ENCODE results near the gene TAF4B.
"Not testable (repeated sequence)": the region's sequence is repeated elsewhere in the genome, so short reads cannot be mapped to it uniquely, and the experiment has no call there.

The TAF4B gene

GRCh38 chr18:26233208-26233607 lies 7.0 kb downstream of the TAF4B start:
- Histone ChIP-seq H3K36me3 (ENCODE audit: low read length) (peaks cover 27% of the 10 kb centered on the region), H4K20me1 (ENCODE audit: low read depth, low read length) (peaks cover 23% of the 10 kb centered on the region), H3K9me2 (replicated peaks; ENCODE audit: insufficient read depth, low read length) (no peaks in the 10 kb centered on the region), H3K27ac (ENCODE audit: low read depth, low read length) (no peak overlapping the region), H3F3A (ENCODE audit: insufficient read depth) (peaks cover 8% of the 10 kb centered on the region; the same call in 1 of the 2 replicates), H3K4me3 (ENCODE audit: insufficient read depth, low read length, poor library complexity, severe bottlenecking) (no peak overlapping the region), H3K9ac (ENCODE audit: low read length) (no peak overlapping the region), H3K79me2 (ENCODE audit: insufficient read depth, low read length) (peaks cover 100% of the 10 kb centered on the region), H3K4me2 (ENCODE audit: low read depth, low read length, poor library complexity, severe bottlenecking) (no peak overlapping the region), H3K27me3 (ENCODE audit: low read length) (no peaks in the 10 kb centered on the region), H2AFZ (ENCODE audit: low read depth, low read length, severe bottlenecking) (no peak overlapping the region), H3K9me3 (ENCODE audit: insufficient read depth, low read length) (no peaks in the 10 kb centered on the region)
- no peak for TF ChIP-seq EZH2phosphoT487 (conservative IDR thresholded peaks at IDR 0.05; ENCODE audit: low read length)
- no peak for TF ChIP-seq CTCF (IDR thresholded peaks at IDR 0.05; ENCODE audit: insufficient read depth, low read length, poor library complexity, severe bottlenecking)

GRCh38 chr18:26237363-26237762 lies 11.1 kb downstream of the TAF4B start:
- not testable (repeated sequence) for H4K20me1 ChIP-seq (ENCODE audit: low read depth, low read length); H3F3A ChIP-seq (ENCODE audit: insufficient read depth); H3K9ac ChIP-seq (ENCODE audit: low read length); H3K36me3 ChIP-seq (ENCODE audit: low read length); H3K27me3 ChIP-seq (ENCODE audit: low read length); H2AFZ ChIP-seq (ENCODE audit: low read depth, low read length, severe bottlenecking); H3K27ac ChIP-seq (ENCODE audit: low read depth, low read length); H3K4me2 ChIP-seq (ENCODE audit: low read depth, low read length, poor library complexity, severe bottlenecking); H3K9me2 ChIP-seq (replicated peaks; ENCODE audit: insufficient read depth, low read length); H3K4me3 ChIP-seq (ENCODE audit: insufficient read depth, low read length, poor library complexity, severe bottlenecking); H3K9me3 ChIP-seq (ENCODE audit: insufficient read depth, low read length)
- peaks cover 85% of the 10 kb centered on the region for H3K79me2 ChIP-seq (ENCODE audit: insufficient read depth, low read length)

GRCh38 chr18:26238718-26239117 lies 12.5 kb downstream of the TAF4B start:
- H2AFZ ChIP-seq (ENCODE audit: low read depth, low read length, severe bottlenecking); H4K20me1 ChIP-seq (ENCODE audit: low read depth, low read length); H3K4me2 ChIP-seq (ENCODE audit: low read depth, low read length, poor library complexity, severe bottlenecking); H3K9me3 ChIP-seq (ENCODE audit: insufficient read depth, low read length); H3K9ac ChIP-seq (ENCODE audit: low read length); H3F3A ChIP-seq (ENCODE audit: insufficient read depth); H3K27me3 ChIP-seq (ENCODE audit: low read length); H3K27ac ChIP-seq (ENCODE audit: low read depth, low read length); H3K4me3 ChIP-seq (ENCODE audit: insufficient read depth, low read length, poor library complexity, severe bottlenecking); H3K9me2 ChIP-seq (replicated peaks; ENCODE audit: insufficient read depth, low read length): not testable (repeated sequence)
- Histone ChIP-seq H3K79me2 (ENCODE audit: insufficient read depth, low read length) (peaks cover 83% of the 10 kb centered on the region), H3K36me3 (ENCODE audit: low read length) (peaks cover 11% of the 10 kb centered on the region)

GRCh38 chr18:26242392-26242791 lies 16.1 kb downstream of the TAF4B start:
- not testable (repeated sequence) for H4K20me1 ChIP-seq (ENCODE audit: low read depth, low read length)

GRCh38 chr18:26245434-26245833 lies 19.2 kb downstream of the TAF4B start:
- not testable (repeated sequence) for H3K9me2 ChIP-seq (replicated peaks; ENCODE audit: insufficient read depth, low read length); H3K27me3 ChIP-seq (ENCODE audit: low read length); H2AFZ ChIP-seq (ENCODE audit: low read depth, low read length, severe bottlenecking); H3K27ac ChIP-seq (ENCODE audit: low read depth, low read length); H3K9ac ChIP-seq (ENCODE audit: low read length); H3K4me3 ChIP-seq (ENCODE audit: insufficient read depth, low read length, poor library complexity, severe bottlenecking); H4K20me1 ChIP-seq (ENCODE audit: low read depth, low read length); H3K4me2 ChIP-seq (ENCODE audit: low read depth, low read length, poor library complexity, severe bottlenecking)
- Histone ChIP-seq H3K79me2 (ENCODE audit: insufficient read depth, low read length) (peaks cover 88% of the 10 kb centered on the region), H3K9me3 (ENCODE audit: insufficient read depth, low read length) (peaks cover 12% of the 10 kb centered on the region; the same call in 1 of the 2 replicates), H3F3A (ENCODE audit: insufficient read depth) (peaks cover 26% of the 10 kb centered on the region), H3K36me3 (ENCODE audit: low read length) (peaks cover 14% of the 10 kb centered on the region)

More at GRCh38 chr18:26242392-26242791, 16.1 kb downstream of the TAF4B start:
- H3K9ac ChIP-seq (ENCODE audit: low read length); H3K4me2 ChIP-seq (ENCODE audit: low read depth, low read length, poor library complexity, severe bottlenecking); H2AFZ ChIP-seq (ENCODE audit: low read depth, low read length, severe bottlenecking); H3K9me2 ChIP-seq (replicated peaks; ENCODE audit: insufficient read depth, low read length); H3K4me3 ChIP-seq (ENCODE audit: insufficient read depth, low read length, poor library complexity, severe bottlenecking); H3K27me3 ChIP-seq (ENCODE audit: low read length); H3K27ac ChIP-seq (ENCODE audit: low read depth, low read length): not testable (repeated sequence)
- Histone ChIP-seq H3K9me3 (ENCODE audit: insufficient read depth, low read length) (peaks cover 16% of the 10 kb centered on the region; the same call in 1 of the 2 replicates), H3K36me3 (ENCODE audit: low read length) (peaks cover 21% of the 10 kb centered on the region), H3K79me2 (ENCODE audit: insufficient read depth, low read length) (peaks cover 83% of the 10 kb centered on the region), H3F3A (ENCODE audit: insufficient read depth) (peaks cover 15% of the 10 kb centered on the region)

Data from SU-DHL-6 (cell line).